Cortex of kidney (tissue), 1 donor: ENCODE data around the gene AK5.
"Not testable (repeated sequence)": the region's sequence is repeated elsewhere in the genome, so short reads cannot be mapped to it uniquely, and the experiment has no call there.

ENCODE experiments used
- DNase-seq: peaks from one replicate; lab custom pipeline; 2025; lab: John Stamatoyannopoulos, UW

AK5 gene

GRCh38 chr1:77506771-77507170 lies 225.0 kb downstream of the AK5 start:
- DNase-seq = no peak

- no peak for DNase-seq
Measured at GRCh38 chr1:77509051-77509492, 227.3 kb downstream of the AK5 start.

GRCh38 chr1:77509898-77510297 lies 228.1 kb downstream of the AK5 start:
- no peak for DNase-seq

- no peak for DNase-seq
Measured at GRCh38 chr1:77511440-77511840, 229.6 kb downstream of the AK5 start.

GRCh38 chr1:77512650-77513049 lies 230.8 kb downstream of the AK5 start:
- DNase-seq = not testable (repeated sequence)

GRCh38 chr1:77513839-77514763 lies 232.3 kb downstream of the AK5 start:
- no peak for DNase-seq

- no peak for DNase-seq
Measured at GRCh38 chr1:77514921-77515776, 233.3 kb downstream of the AK5 start.

GRCh38 chr1:77516106-77516505 lies 234.3 kb downstream of the AK5 start:
- no peak for DNase-seq

- no peak for DNase-seq
Measured at GRCh38 chr1:77524038-77524437, 242.2 kb downstream of the AK5 start.

- DNase-seq = not testable (repeated sequence)
Measured at GRCh38 chr1:77531149-77531548, 249.3 kb downstream of the AK5 start.

- DNase-seq = not testable (repeated sequence)
Measured at GRCh38 chr1:77531596-77532280, 249.9 kb downstream of the AK5 start.

- no peak for DNase-seq
Measured at GRCh38 chr1:77532641-77533040, 250.8 kb downstream of the AK5 start.

- DNase-seq = no peak
Measured at GRCh38 chr1:77533660-77534305, 252.0 kb downstream of the AK5 start.

- DNase-seq = no peak
Measured at GRCh38 chr1:77534456-77534855, 252.6 kb downstream of the AK5 start.

- no peak for DNase-seq
Measured at GRCh38 chr1:77536813-77537212, 255.0 kb downstream of the AK5 start.

GRCh38 chr1:77538956-77539518 lies 257.2 kb downstream of the AK5 start:
- DNase-seq = no peak

- DNase-seq = no peak
Measured at GRCh38 chr1:77539519-77540142, 257.8 kb downstream of the AK5 start.

- no peak for DNase-seq
Measured at GRCh38 chr1:77540501-77541161, 258.8 kb downstream of the AK5 start.

GRCh38 chr1:77541162-77541545 lies 259.3 kb downstream of the AK5 start:
- no peak for DNase-seq

GRCh38 chr1:77542813-77543420 lies 261.1 kb downstream of the AK5 start:
- DNase-seq = no peak
